Stomach (tissue), 4 donors: ENCODE results near the gene DYTN.
"Not testable (repeated sequence)": the region's sequence is repeated elsewhere in the genome, so short reads cannot be mapped to it uniquely, and the experiment has no call there.

Experiments
- CTCF ChIP-seq, 7 experiments: fragments of 450-650 bp in 4 of 7; fragments of 200-600 bp in 3 of 7; sonication (generic) in 3 of 7; IDR thresholded peaks; one replicate each; pipeline ENCODE4 v1.5.1; 2016 to 2019; ENCODE audit warnings: antibody characterized with exemption in 7 of 7, control low read depth in 2 of 7, mild to moderate bottlenecking in 1 of 7
- POLR2A ChIP-seq, 4 donors: fragments of 450-650 bp; IDR thresholded peaks; one replicate each; pipeline ENCODE4 v1.6.1; 2016; ENCODE audit warnings: antibody characterized with exemption in 4 of 4, control low read depth in 2 of 4, mild to moderate bottlenecking in 1 of 4, moderate library complexity in 1 of 4
- POLR2AphosphoS5 ChIP-seq, 3 donors: sonication (generic); formaldehyde crosslinking; IDR thresholded peaks; one replicate each; pipeline ENCODE4 v1.6.1; 2016; ENCODE audit warnings: antibody characterized with exemption in 3 of 3

DNA sequence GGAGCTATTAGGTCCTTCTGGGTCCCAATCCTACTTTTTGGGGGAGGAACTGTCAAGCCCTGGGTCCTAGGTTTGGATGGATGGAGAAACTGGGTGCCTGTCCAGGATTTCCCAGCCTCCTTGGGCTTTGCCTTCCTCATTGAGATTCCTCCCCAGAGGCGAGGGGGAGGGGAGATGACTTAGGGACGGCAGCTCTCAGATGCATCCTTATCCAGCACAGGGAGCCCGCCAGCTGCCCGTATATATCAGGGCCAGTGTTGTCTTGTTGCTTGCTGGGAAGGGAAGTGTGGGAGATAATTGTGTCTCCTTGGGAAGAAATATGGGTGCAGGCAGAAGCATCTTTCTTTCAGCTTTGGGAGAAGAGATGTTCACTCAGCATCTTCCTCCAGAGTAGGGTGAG lies 3.0 kb downstream of the DYTN start:
- not testable (repeated sequence) for TF ChIP-seq CTCF, POLR2AphosphoS5, POLR2A (IDR thresholded peaks at IDR 0.05)
